ENCODE measurements around the gene TREX2.

DNA sequence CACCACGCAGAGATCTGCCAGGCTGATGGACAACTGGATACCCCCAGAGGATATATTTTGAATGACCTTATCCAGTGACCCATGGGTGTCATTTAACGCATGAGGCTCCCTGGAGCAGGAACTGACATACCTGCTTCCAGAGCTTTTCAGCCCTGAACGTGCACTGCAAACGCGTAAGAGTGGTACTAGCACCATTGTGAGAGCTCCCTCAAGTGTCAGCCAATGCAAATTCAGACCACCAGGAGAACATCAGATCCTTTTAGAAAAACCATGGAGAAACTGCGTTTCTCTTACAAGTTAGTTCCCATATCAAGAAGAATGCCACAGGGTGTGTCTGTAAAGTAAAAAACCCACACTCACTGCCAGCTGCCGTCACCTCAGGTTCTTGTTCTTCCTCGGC is 7.3 kb downstream of the TREX2 start:
- TF ChIP-seq, protein P1, sequence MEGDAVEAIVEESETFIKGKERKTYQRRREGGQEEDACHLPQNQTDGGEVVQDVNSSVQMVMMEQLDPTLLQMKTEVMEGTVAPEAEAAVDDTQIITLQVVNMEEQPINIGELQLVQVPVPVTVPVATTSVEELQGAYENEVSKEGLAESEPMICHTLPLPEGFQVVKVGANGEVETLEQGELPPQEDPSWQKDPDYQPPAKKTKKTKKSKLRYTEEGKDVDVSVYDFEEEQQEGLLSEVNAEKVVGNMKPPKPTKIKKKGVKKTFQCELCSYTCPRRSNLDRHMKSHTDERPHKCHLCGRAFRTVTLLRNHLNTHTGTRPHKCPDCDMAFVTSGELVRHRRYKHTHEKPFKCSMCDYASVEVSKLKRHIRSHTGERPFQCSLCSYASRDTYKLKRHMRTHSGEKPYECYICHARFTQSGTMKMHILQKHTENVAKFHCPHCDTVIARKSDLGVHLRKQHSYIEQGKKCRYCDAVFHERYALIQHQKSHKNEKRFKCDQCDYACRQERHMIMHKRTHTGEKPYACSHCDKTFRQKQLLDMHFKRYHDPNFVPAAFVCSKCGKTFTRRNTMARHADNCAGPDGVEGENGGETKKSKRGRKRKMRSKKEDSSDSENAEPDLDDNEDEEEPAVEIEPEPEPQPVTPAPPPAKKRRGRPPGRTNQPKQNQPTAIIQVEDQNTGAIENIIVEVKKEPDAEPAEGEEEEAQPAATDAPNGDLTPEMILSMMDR (IDR thresholded peaks at IDR 0.05): no peak
- TF ChIP-seq EZH2 (IDR thresholded peaks at IDR 0.05; ENCODE audit: borderline replicate concordance, insufficient read depth, low read depth, low read length, poor library complexity, severe bottlenecking): no peak
